Loucy (cell line): ENCODE measurements around the gene PNMA1.

Experiments used
- H2AFZ ChIP-seq: fragments of 200-600 bp; sonication (generic); 2 replicates; pipeline ENCODE4 v1.6.0; 2016; ENCODE audit warnings: antibody characterized with exemption, mild to moderate bottlenecking, low read length, moderate library complexity
- H3F3A ChIP-seq: fragments of 200-600 bp; 2 replicates; pipeline ENCODE4 v1.6.0; 2016; ENCODE audit warnings: antibody characterized with exemption, low read depth, mild to moderate bottlenecking
- H3K27me3 ChIP-seq: fragments of 200-600 bp; sonication (generic); 2 replicates; pipeline ENCODE4 v1.6.1; 2014; ENCODE audit warnings: low read length, mild to moderate bottlenecking; ENCODE audit not compliant: insufficient read depth, poor library complexity, severe bottlenecking
- H3K36me3 ChIP-seq: fragments of 200-600 bp; sonication (generic); 2 replicates; pipeline ENCODE4 v1.6.1; 2016; ENCODE audit warnings: low read length; ENCODE audit not compliant: insufficient read depth
- H3K4me1 ChIP-seq: fragments of 200-600 bp; sonication (generic); 2 replicates; pipeline ENCODE4 v1.5.1; 2014; ENCODE audit warnings: low read length, mild to moderate bottlenecking; ENCODE audit not compliant: insufficient read depth, poor library complexity, severe bottlenecking
- H3K4me2 ChIP-seq: fragments of 200-600 bp; sonication (generic); 2 replicates; pipeline ENCODE4 v1.6.0; 2014; ENCODE audit warnings: antibody characterized with exemption, low read length, low read depth, mild to moderate bottlenecking; ENCODE audit not compliant: poor library complexity, severe bottlenecking
- H3K4me3 ChIP-seq: fragments of 200-600 bp; sonication (generic); 2 replicates; pipeline ENCODE4 v1.5.1; 2014; ENCODE audit warnings: low read length, mild to moderate bottlenecking, mixed read lengths; ENCODE audit not compliant: poor library complexity, severe bottlenecking
- H3K79me2 ChIP-seq: fragments of 200-600 bp; sonication (generic); 2 replicates; pipeline ENCODE4 v1.6.1; 2014; ENCODE audit warnings: low read length; ENCODE audit not compliant: insufficient read depth
- H3K9ac ChIP-seq: fragments of 200-600 bp; sonication (generic); 2 replicates; pipeline ENCODE4 v1.6.0; 2014; ENCODE audit warnings: mild to moderate bottlenecking, low read depth, low read length, moderate library complexity; ENCODE audit not compliant: poor library complexity, severe bottlenecking
- H3K9me2 ChIP-seq: fragments of 200-600 bp; sonication (generic); replicated peaks from 2 replicates; pipeline ENCODE4 v1.6.1; 2016; ENCODE audit warnings: low read depth, low read length, mixed read lengths
- H3K9me3 ChIP-seq: fragments of 200-600 bp; sonication (generic); 2 replicates; pipeline ENCODE4 v1.6.1; 2014; ENCODE audit warnings: mild to moderate bottlenecking, antibody characterized with exemption, low read length, low read depth; ENCODE audit not compliant: insufficient read depth
- H4K20me1 ChIP-seq: fragments of 200-600 bp; sonication (generic); 2 replicates; pipeline ENCODE4 v1.6.0; 2014; ENCODE audit warnings: antibody characterized with exemption, low read length, mild to moderate bottlenecking; ENCODE audit not compliant: insufficient read depth, poor library complexity, severe bottlenecking
- CTCF ChIP-seq: fragments of 200-600 bp; sonication (generic); conservative IDR thresholded peaks from 2 replicates; pipeline ENCODE4 v1.5.1; 2014; ENCODE audit warnings: mild to moderate bottlenecking, antibody characterized with exemption, low read length
- EZH2phosphoT487 ChIP-seq: fragments of 200-600 bp; IDR thresholded peaks from 2 replicates; pipeline ENCODE4 v1.6.1; 2018; ENCODE audit warnings: antibody characterized with exemption, mild to moderate bottlenecking, moderate library complexity, borderline replicate concordance

PNMA1 gene

DNA sequence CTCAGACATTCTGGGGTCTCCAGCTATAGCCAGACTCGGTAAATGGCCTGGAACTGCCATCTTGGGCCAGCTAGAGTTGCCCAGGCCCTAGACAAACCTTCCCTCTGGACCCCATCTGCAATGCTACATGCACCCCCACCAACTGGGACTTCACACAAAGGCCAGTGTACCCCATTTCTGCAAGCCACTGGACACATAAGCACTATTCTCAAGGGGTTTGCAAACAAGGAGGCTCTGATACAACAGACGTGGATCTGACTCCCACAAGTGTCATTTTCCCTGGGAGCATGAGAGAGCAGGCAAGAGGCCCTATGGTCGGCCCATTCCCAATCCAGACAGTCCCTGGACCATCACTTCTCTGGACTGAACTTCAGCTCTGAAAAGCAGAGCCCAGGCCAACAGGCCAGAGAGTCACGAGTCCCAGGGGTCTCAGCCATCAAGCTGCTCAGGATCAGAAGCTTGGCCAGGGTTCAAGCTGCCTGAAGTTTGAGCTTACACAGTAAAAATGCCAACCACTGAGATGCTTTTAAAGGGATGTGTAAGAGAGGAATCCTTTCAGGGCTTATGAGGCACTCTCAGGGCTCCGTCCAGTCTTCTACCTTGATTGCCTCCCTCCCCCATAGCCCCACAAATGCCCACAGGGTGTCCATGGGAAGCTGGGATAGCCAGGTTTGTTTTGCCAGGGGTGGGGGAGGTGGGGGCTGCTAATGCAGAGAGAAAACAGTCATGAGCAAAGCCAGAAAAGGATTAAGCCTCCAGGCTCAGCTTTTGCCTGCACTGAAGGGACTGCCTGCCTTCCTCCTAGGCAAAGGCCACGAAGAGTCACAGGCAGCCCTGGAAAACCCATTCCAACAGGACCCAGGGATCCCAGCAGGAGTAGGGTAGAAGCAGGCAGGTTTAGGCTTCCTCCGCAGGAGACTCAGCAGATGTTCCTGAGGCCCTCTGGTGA is 31.7 kb upstream of the PNMA1 start:
- Histone ChIP-seq H3K4me1 (peaks cover 89% of the 10 kb centered on the region), H3K9ac (peak overlapping the region; percentile 83), H3K9me3 (no peaks in the 10 kb centered on the region), H3K36me3 (peaks cover 5% of the 10 kb centered on the region; the same call in 1 of the 2 replicates), H3K9me2 (no peaks in the 10 kb centered on the region), H3K79me2 (peaks cover 92% of the 10 kb centered on the region), H3K4me3 (no peak overlapping the region), H4K20me1 (peaks cover 70% of the 10 kb centered on the region), H3F3A (peaks cover 26% of the 10 kb centered on the region), H3K27me3 (no peaks in the 10 kb centered on the region), H3K4me2 (peak overlapping the region; percentile 98), H2AFZ (no peak overlapping the region)
- TF ChIP-seq EZH2phosphoT487 (no peak), CTCF (no peak)

DNA sequence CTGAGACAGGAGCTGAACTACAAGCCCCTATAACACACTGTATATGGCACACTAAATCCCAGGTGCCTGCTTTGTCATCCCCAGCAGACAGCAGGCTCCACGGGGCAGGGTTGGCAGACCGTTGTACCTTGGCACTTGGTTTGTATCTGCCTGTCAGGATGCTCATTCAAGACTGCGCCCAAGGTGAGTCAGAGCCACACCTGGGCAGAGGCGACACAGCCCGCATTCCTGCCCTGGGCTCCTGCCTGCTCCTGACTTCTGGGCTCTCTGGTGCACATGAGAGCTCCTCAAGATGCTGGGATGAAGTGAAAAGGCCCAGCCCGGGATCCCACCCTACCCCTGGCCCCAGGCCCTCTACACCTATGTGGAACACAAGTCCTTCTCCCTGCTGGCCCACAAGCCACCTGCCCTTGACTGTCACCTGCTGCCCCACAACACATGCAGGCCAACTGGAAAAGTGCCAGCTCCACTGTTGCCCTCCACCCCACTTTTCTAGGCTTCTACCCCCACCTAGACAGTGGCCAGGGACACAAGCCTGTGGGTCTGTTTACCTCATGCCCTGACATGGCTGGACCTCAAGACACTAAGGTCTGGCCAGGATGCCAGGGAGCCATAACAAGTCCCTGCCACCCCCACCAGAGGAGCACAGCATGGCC is 30.8 kb upstream of the PNMA1 start:
- Histone ChIP-seq H3K4me1 (peaks cover 88% of the 10 kb centered on the region), H3K4me3 (peak overlapping the region; percentile 75), H3K9ac (peak overlapping the region; percentile 83), H4K20me1 (peaks cover 70% of the 10 kb centered on the region), H3K9me3 (no peaks in the 10 kb centered on the region), H3K36me3 (peaks cover 10% of the 10 kb centered on the region; the same call in 1 of the 2 replicates), H3K9me2 (no peaks in the 10 kb centered on the region), H3K27me3 (no peaks in the 10 kb centered on the region), H3K79me2 (peaks cover 92% of the 10 kb centered on the region), H3K4me2 (peak overlapping the region; percentile 98), H3F3A (peaks cover 26% of the 10 kb centered on the region), H2AFZ (no peak overlapping the region)
- TF ChIP-seq EZH2phosphoT487 (no peak), CTCF (no peak)

DNA sequence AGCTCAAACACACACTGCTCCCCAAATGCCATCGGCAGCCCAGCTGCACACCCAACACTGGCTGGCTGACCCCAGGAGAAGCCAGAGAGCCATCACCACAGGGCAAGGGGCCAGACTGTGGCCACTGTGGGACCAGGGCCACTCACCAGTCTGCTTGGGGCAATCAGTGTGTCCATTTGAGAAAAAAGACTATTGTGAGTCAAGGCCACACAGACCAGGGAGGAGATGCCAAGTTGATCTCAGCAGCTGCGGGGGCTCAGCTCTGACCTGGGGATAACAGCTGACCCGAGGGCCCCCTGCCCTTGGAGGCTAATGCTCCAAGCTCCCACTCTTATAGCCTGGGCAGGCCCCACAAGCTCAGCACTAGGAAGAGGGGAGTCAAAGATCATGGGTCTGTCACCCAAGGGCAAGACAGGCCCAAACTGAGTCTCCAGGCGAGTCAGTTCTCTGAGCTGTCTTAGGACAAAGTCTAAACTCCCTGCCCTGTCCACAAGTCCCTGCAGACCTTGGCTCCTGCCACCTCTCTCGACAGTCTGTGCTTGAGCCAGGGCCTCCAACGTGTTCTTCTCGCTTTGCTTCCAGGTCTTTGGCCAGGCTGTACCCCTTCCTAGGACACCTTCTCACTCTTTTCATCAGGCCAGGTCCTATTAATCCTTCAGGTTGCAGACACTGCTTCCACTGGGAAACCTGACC is 30.1 kb upstream of the PNMA1 start:
- peaks cover 92% of the 10 kb centered on the region for H3K79me2 ChIP-seq
- H3K9ac ChIP-seq: peak overlapping the region; percentile 83
- H3K9me3 ChIP-seq: no peaks in the 10 kb centered on the region
- peaks cover 82% of the 10 kb centered on the region for H3K4me1 ChIP-seq
- H3K9me2 ChIP-seq: no peaks in the 10 kb centered on the region
- H3K36me3 ChIP-seq: peaks cover 17% of the 10 kb centered on the region; the same call in 1 of the 2 replicates
- peak overlapping the region; percentile 98 for H3K4me2 ChIP-seq
- no peaks in the 10 kb centered on the region for H3K27me3 ChIP-seq
- H4K20me1 ChIP-seq: peaks cover 71% of the 10 kb centered on the region
- peak overlapping the region; percentile 75 for H3K4me3 ChIP-seq
- no peak overlapping the region for H2AFZ ChIP-seq
- TF ChIP-seq CTCF (no peak), EZH2phosphoT487 (no peak)
- peaks cover 26% of the 10 kb centered on the region for H3F3A ChIP-seq
